ENCODE measurements around the gene PTPRC. TPM values are rescaled to one million over a fixed set of nuclear protein-coding genes. Genes with fewer than 3 reads are reported as not detected.

The PTPRC gene
- total RNA-seq, 1 donor from 2014 or later = 214 TPM

DNA sequence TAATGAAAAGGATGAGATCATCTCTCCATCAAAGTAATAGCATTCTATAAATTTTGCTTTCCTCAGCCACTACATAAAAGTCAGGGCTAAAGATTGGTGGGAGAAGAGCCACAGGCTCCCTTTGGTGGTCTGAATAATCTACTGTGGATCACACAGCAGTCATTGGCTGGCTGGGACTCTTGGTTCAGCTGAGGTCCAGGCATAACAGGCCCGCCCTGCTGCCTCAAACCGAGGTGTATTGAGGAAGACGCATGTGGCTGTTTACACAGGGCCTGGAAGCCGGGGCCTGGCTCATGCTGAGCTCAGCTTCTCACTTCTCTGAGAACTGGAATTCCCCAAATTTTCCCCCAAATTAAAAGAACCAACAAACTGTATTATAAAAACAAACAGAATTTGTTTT is 139.2 kb downstream of the PTPRC start:
- Histone ChIP-seq H3K36me3 (no peaks in the 10 kb centered on the region), H3K27me3 (ENCODE audit: low read depth) (no peaks in the 10 kb centered on the region), H3K4me1 (peaks cover 4% of the 10 kb centered on the region), H3K4me3 (no peak overlapping the region), H3K27ac (no peak overlapping the region), H3K9me3 (no peaks in the 10 kb centered on the region)
- TF ChIP-seq, protein P1, sequence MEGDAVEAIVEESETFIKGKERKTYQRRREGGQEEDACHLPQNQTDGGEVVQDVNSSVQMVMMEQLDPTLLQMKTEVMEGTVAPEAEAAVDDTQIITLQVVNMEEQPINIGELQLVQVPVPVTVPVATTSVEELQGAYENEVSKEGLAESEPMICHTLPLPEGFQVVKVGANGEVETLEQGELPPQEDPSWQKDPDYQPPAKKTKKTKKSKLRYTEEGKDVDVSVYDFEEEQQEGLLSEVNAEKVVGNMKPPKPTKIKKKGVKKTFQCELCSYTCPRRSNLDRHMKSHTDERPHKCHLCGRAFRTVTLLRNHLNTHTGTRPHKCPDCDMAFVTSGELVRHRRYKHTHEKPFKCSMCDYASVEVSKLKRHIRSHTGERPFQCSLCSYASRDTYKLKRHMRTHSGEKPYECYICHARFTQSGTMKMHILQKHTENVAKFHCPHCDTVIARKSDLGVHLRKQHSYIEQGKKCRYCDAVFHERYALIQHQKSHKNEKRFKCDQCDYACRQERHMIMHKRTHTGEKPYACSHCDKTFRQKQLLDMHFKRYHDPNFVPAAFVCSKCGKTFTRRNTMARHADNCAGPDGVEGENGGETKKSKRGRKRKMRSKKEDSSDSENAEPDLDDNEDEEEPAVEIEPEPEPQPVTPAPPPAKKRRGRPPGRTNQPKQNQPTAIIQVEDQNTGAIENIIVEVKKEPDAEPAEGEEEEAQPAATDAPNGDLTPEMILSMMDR (IDR thresholded peaks at IDR 0.05) = no peak
- ATAC-seq (no peak), DNase-seq (peak; percentile 48)
- intact Hi-C loops (cut with DNase I) = no loop called here

DNA sequence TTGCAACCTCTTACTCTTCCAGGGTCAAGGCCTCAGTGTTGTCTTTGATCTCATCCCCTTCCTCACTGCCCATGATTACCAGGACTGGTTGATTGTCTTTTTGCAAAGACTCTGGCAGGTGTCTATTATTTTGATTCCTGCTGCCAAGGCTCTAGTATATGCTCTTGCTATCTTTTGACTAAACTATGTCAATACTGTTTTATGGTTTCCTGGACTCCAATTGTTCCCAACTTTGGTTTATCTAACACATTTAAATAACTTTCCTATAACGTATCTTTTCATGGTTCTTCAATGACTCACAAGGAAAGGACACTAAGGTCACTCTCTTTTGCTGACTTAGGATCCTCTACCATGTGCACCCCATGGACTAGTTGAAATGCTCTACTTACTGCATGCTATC is 141.5 kb downstream of the PTPRC start:
- TF ChIP-seq, protein P1 (IDR thresholded peaks at IDR 0.05) = no peak
- Histone ChIP-seq H3K27ac (no peak overlapping the region), H3K4me3 (no peak overlapping the region), H3K4me1 (peaks cover 4% of the 10 kb centered on the region), H3K36me3 (no peaks in the 10 kb centered on the region), H3K9me3 (no peaks in the 10 kb centered on the region), H3K27me3 (ENCODE audit: low read depth) (no peaks in the 10 kb centered on the region)
- intact Hi-C loops (cut with DNase I) = no loop called here
- ATAC-seq (no peak), DNase-seq (no peak)

DNA sequence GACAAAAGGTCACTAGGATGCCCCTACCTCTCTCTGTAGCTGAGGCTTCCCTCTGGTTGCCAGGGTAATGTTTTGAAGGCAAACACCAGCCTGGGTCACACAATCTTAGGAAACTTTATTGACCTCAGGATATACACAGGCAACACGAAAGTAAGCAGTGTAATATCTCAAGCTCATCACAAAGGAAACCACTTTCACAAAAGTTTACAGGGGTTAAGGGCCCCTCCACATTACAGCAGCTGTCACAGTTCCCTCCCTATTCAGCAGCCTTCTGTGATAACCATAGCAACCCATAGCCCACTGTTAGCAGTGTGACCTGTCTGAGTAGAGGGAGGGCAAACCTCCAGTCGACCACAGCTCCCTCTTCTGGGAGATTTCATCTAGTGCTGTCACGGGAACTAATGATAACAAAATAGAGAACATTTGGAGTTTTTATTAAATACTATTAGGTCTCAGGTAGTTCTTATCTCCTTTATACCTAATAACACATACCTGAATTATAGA is 149.8 kb downstream of the PTPRC start:
- ATAC-seq = peak; percentile 80 to 90
- H3K27ac ChIP-seq = peak overlapping the region; percentile 20
- H3K4me1 ChIP-seq = no peaks in the 10 kb centered on the region
- TF ChIP-seq, protein P1 (IDR thresholded peaks at IDR 0.05) = peak; percentile 22
- no peaks in the 10 kb centered on the region for H3K9me3 ChIP-seq
- no peaks in the 10 kb centered on the region for H3K36me3 ChIP-seq
- intact Hi-C loops (cut with DNase I) = no loop called here
- no peaks in the 10 kb centered on the region for H3K27me3 ChIP-seq (ENCODE audit: low read depth)
- H3K4me3 ChIP-seq = no peak overlapping the region
- peak; percentile 32 for DNase-seq

DNA sequence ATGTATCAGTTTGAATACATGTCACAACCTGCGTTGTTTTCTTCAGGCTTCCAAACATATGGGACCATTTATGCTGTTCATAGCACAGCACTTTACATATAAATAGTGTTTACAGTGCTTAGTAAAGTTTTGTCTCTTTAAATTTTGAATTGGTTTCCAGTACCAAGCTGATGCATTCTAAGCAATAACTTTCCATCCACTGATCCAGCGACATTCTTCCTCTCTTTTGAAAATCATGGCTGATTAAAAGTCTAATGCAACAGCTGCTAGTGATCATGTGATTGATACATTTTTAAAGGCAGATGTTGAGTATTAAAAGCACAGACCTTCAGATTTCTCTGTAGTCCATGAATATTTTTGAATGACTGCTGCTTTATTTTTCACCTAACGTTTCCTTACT is 154.9 kb downstream of the PTPRC start:
- intact Hi-C loops (cut with DNase I) = no loop called here
- H3K36me3 ChIP-seq = no peaks in the 10 kb centered on the region
- DNase-seq (no peak), ATAC-seq (no peak)
- H3K4me3 ChIP-seq = no peak overlapping the region
- TF ChIP-seq, protein P1 (IDR thresholded peaks at IDR 0.05) = no peak
- H3K4me1 ChIP-seq = no peaks in the 10 kb centered on the region
- no peaks in the 10 kb centered on the region for H3K27me3 ChIP-seq (ENCODE audit: low read depth)
- no peak overlapping the region for H3K27ac ChIP-seq
- no peaks in the 10 kb centered on the region for H3K9me3 ChIP-seq

DNA sequence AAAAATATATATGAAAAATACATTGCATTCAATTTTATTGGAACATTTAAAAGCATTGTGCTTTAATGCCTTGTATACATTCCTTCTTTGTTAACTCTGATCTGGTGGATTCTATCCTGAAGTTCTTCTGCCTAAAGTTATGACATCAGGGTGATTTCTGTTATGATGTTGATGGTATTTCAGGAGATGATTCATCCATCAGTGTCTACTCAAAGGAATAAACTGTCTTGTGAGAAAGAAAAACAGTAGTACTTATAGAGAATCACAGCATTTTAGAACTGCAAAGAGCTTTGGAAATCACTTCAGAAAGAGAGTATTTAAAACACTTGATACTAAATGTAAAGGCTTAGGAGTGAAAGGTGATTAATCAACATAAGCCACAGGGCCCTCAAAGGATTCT is 155.7 kb downstream of the PTPRC start:
- Histone ChIP-seq H3K27ac (no peak overlapping the region), H3K27me3 (ENCODE audit: low read depth) (no peaks in the 10 kb centered on the region), H3K36me3 (no peaks in the 10 kb centered on the region), H3K4me3 (no peak overlapping the region), H3K4me1 (no peaks in the 10 kb centered on the region), H3K9me3 (no peaks in the 10 kb centered on the region)
- TF ChIP-seq, protein P1 (IDR thresholded peaks at IDR 0.05) = no peak
- intact Hi-C loops (cut with DNase I) = no loop called here
- DNase-seq (no peak), ATAC-seq (no peak)

DNA sequence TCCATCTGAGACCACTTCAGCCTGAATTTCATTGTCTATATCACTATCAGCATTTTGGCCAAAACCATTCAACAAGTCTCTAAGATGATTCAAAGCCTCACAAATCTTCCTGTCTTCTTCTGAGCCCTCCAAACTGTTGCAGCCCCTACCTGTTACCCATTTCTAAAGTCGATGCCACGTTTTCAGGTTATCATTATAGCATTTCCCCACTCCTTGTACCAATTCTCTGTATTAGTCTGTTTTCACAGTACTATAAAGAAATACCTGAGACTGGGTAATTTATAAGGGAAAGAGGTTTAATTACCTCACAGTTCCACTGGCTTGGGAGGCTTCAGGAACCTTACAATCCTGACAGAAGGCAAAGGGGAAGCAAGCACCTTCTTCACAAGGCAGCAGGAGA is 158.8 kb downstream of the PTPRC start:
- TF ChIP-seq, protein P1 (IDR thresholded peaks at IDR 0.05) = no peak
- H3K27ac ChIP-seq = no peak overlapping the region
- DNase-seq (no peak), ATAC-seq (no peak)
- H3K9me3 ChIP-seq = no peaks in the 10 kb centered on the region
- intact Hi-C loops (cut with DNase I) = no loop called here
- H3K27me3 ChIP-seq (ENCODE audit: low read depth) = no peaks in the 10 kb centered on the region
- H3K4me1 ChIP-seq = no peaks in the 10 kb centered on the region
- no peaks in the 10 kb centered on the region for H3K36me3 ChIP-seq
- no peak overlapping the region for H3K4me3 ChIP-seq

All from lower lobe of right lung (tissue), 2 donors.